ENCODE data around the gene MYADML2. TPM values are rescaled to one million over a fixed set of nuclear protein-coding genes. Genes with fewer than 3 reads are reported as not detected.

Gene MYADML2
- total RNA-seq, 2 experiments from 2014 or later = not detected

DNA sequence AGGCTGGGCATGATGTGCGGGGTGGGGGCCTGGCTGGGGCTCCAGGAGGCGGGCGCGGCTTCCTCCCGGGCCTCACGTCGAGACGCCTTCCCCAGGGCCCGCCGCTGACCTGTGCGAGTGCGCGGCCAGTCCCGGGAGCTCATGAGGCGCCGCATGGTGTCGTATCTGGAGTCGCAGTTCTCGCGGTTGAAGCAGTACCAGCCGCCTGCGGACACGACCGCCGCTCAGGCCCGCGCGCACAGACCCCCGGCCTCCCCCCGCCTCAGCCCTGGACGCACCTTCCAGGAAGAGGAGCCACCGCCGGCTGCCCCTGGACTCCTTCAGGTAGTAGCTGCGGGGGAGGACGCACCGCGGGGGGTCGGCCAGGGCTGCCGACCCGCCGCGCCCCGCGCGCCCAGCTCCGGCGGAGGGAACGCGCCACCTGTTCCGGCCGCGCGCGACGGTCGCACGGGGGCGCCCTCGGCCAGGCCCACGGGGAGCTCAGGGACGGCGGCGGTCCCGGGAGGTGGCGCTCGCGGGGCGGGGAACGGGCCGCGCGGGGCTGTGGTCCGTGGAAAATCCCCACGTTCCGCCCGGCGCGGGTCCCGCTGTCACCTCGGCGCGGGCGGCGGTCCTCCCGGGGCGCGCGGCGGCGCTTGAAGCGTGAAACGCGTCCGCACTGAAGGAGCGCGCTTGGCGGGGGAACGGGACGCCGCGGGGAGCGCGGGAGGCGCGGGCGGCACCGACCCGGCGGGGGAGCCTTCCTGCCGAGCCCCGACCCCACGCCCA lies 12.5 kb upstream of the MYADML2 start:
- DNase-seq (peak; percentile 67 to 96 (median 81)), ATAC-seq (ENCODE audit: poor library complexity) (peak; percentile 97)
- no peaks in the 10 kb centered on the region for H3K4me1 Mint-ChIP-seq (ENCODE audit: low read depth)
- peaks cover 26 to 31% of the 10 kb centered on the region in 2 experiments for H3K27me3 ChIP-seq (ENCODE audit: control insufficient read depth in 1 of 2, insufficient read depth in 2 of 2, low read length in 2 of 2)
- ChIA-PET CTCF (interaction anchor here (0.6 to 2.3 kb wide), 43 partner anchors 9 to 803 kb away, joined by 3 to 174 read pairs (median 4); partner anchors contain the start of genes ASPSCR1, CENPX, DCXR and LRRC45), POLR2A (interaction anchor here (0.7 to 2.8 kb wide), 11 partner anchors 9 to 167 kb away, joined by 3 to 51 read pairs (median 5); partner anchors contain the start of genes ARHGDIA, ASPSCR1, CENPX and DCXR)
- no peak overlapping the region for H3K27ac ChIP-seq (ENCODE audit: low read depth in 1 of 2, low read length in 2 of 2)
- peaks cover 0 to 8% of the 10 kb centered on the region in 2 experiments for H3K9me3 ChIP-seq (ENCODE audit: control insufficient read depth in 1 of 2, insufficient read depth in 1 of 2, low read length in 2 of 2)
- H3K36me3 Mint-ChIP-seq (ENCODE audit: low read depth) = no peaks in the 10 kb centered on the region
- no peaks in the 10 kb centered on the region for H3K36me3 ChIP-seq (ENCODE audit: insufficient read depth, low read length)
- H3K27me3 Mint-ChIP-seq = peaks cover 14% of the 10 kb centered on the region
- no peak overlapping the region for H3K27ac Mint-ChIP-seq
- no peaks in the 10 kb centered on the region for H3K9me3 Mint-ChIP-seq
- TF ChIP-seq, protein P1, sequence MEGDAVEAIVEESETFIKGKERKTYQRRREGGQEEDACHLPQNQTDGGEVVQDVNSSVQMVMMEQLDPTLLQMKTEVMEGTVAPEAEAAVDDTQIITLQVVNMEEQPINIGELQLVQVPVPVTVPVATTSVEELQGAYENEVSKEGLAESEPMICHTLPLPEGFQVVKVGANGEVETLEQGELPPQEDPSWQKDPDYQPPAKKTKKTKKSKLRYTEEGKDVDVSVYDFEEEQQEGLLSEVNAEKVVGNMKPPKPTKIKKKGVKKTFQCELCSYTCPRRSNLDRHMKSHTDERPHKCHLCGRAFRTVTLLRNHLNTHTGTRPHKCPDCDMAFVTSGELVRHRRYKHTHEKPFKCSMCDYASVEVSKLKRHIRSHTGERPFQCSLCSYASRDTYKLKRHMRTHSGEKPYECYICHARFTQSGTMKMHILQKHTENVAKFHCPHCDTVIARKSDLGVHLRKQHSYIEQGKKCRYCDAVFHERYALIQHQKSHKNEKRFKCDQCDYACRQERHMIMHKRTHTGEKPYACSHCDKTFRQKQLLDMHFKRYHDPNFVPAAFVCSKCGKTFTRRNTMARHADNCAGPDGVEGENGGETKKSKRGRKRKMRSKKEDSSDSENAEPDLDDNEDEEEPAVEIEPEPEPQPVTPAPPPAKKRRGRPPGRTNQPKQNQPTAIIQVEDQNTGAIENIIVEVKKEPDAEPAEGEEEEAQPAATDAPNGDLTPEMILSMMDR (IDR thresholded peaks at IDR 0.05) = peak; percentile 65
- H3K4me3 Mint-ChIP-seq = peak overlapping the region; percentile 34
- H3K4me3 ChIP-seq (ENCODE audit: low read length) = peak overlapping the region; percentile 24
- H3K4me1 ChIP-seq (ENCODE audit: insufficient read depth, low read length) = peaks cover 21% of the 10 kb centered on the region
- intact Hi-C loops (cut with DNase I, micrococcal nuclease) = loop anchor here (1.0 to 10.0 kb wide), 4 partner anchors 17 to 195 kb away; partner anchors contain the start of gene ASPSCR1 (in 1 of the 2)

DNA sequence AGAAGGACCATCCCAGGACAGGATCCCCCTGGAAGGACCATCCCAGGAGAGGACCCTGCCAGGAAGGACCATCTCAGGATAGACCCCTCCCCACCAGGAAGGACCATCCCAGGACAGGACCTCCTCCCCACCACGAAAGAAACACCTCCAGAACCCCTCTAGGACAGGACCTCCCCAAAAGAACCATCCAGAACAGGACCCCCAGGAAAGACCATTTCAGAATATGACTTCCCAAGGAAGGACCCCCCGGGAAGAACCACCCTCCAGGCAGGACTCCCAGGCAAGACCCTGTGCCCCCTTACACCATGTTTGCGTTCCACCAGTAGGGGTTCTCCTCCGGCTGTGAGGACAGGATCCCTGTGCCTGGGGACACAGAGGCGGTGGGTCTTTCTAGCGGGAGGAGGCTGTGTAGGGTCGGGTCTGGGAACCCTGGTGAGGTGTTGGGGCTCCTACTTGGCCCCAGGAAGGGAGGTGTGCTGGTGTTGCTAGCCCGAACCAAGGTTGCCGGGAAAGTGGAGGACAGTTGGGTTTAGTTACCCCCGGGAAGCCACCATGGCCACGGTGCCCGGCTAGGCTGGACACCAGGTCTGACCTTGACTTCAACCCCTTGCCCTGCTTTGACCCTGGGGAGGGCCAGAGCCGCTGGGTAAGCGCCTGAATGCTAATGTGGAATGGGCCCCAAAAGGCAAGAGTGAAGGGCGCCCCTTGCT lies 11.8 kb upstream of the MYADML2 start:
- Mint-ChIP-seq H3K4me3 (peak overlapping the region; percentile 56), H3K9me3 (no peaks in the 10 kb centered on the region), H3K27ac (no peak overlapping the region), H3K4me1 (ENCODE audit: low read depth) (no peaks in the 10 kb centered on the region), H3K27me3 (peaks cover 10% of the 10 kb centered on the region), H3K36me3 (ENCODE audit: low read depth) (no peaks in the 10 kb centered on the region)
- peaks cover 27 to 31% of the 10 kb centered on the region in 2 experiments for H3K27me3 ChIP-seq (ENCODE audit: control insufficient read depth in 1 of 2, insufficient read depth in 2 of 2, low read length in 2 of 2)
- H3K9me3 ChIP-seq (ENCODE audit: control insufficient read depth in 1 of 2, insufficient read depth in 1 of 2, low read length in 2 of 2) = peaks cover 0 to 11% of the 10 kb centered on the region in 2 experiments
- H3K36me3 ChIP-seq (ENCODE audit: insufficient read depth, low read length) = no peaks in the 10 kb centered on the region
- TF ChIP-seq, protein P1 (IDR thresholded peaks at IDR 0.05) = no peak
- H3K4me1 ChIP-seq (ENCODE audit: insufficient read depth, low read length) = peaks cover 21% of the 10 kb centered on the region
- POLR2A ChIA-PET = interaction anchor here (0.7 to 2.8 kb wide), 10 partner anchors 9 to 168 kb away, joined by 3 to 51 read pairs (median 6); partner anchors contain the start of genes ARHGDIA, ASPSCR1, CENPX and DCXR
- ATAC-seq (ENCODE audit: poor library complexity) = no peak
- no peak overlapping the region for H3K4me3 ChIP-seq (ENCODE audit: low read length)
- CTCF ChIA-PET = interaction anchor here (0.6 to 2.3 kb wide), 43 partner anchors 8 to 804 kb away, joined by 3 to 174 read pairs (median 4); partner anchors contain the start of genes ASPSCR1, CENPX, DCXR and LRRC45
- intact Hi-C loops (cut with DNase I, micrococcal nuclease) = loop anchor here (1.0 kb wide), 1 partner anchor 63 kb away; no protein-coding TSS in a partner anchor
- H3K27ac ChIP-seq (ENCODE audit: low read depth in 1 of 2, low read length in 2 of 2) = no peak overlapping the region
- peak in 1 of 14 experiments; percentile 46 for DNase-seq

DNA sequence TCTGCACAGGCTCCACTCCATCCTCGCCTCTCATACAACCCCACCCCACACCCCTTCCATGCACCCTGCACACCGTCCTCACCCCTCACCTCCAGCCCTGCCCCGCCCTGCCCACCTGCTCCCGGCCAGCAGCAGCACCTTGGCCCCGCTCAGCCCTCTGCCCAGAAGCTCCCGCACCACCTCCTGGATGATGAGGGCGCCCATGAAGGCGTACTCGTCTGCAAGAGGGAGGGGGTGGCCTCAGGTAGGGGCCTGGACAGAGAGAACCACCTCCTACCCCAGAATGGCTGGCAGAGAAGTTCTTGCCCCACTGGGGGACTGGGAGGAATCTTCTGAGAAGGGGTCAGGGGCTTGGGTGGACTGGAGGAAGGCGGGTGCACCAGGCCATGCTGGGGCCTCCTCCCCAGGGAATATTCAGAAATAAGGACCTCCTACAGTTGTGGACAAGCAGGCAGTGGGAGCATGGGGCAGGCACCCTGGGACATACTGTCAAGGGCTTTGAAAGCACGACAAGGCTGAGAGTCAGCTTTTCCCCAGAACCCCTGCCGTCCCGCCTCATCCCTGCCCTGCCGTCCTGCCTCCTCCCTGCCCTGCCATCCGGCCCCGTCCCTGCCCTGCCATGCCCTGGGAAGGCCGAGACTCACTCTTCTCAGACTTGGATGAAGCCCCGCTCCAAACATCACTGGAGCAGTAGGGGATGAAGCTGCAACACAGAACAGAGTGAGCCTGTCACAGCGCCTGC lies 10.8 kb upstream of the MYADML2 start:
- H3K27me3 ChIP-seq (ENCODE audit: control insufficient read depth in 1 of 2, insufficient read depth in 2 of 2, low read length in 2 of 2) = peaks cover 27 to 31% of the 10 kb centered on the region in 2 experiments
- Mint-ChIP-seq H3K4me1 (ENCODE audit: low read depth) (no peaks in the 10 kb centered on the region), H3K9me3 (no peaks in the 10 kb centered on the region), H3K27me3 (peaks cover 9% of the 10 kb centered on the region), H3K36me3 (ENCODE audit: low read depth) (no peaks in the 10 kb centered on the region), H3K27ac (no peak overlapping the region), H3K4me3 (no peak overlapping the region)
- DNase-seq = peak in 1 of 14 experiments; percentile 30
- peaks cover 24% of the 10 kb centered on the region for H3K4me1 ChIP-seq (ENCODE audit: insufficient read depth, low read length)
- H3K36me3 ChIP-seq (ENCODE audit: insufficient read depth, low read length) = no peaks in the 10 kb centered on the region
- no peak overlapping the region for H3K4me3 ChIP-seq (ENCODE audit: low read length)
- no peak overlapping the region for H3K27ac ChIP-seq (ENCODE audit: low read depth in 1 of 2, low read length in 2 of 2)
- POLR2A ChIA-PET = no interaction called here
- CTCF ChIA-PET = no interaction called here
- ATAC-seq (ENCODE audit: poor library complexity) = no peak
- intact Hi-C loops (cut with DNase I, micrococcal nuclease) = no loop called here
- peaks cover 0 to 12% of the 10 kb centered on the region in 2 experiments for H3K9me3 ChIP-seq (ENCODE audit: control insufficient read depth in 1 of 2, insufficient read depth in 1 of 2, low read length in 2 of 2)
- TF ChIP-seq, protein P1 (IDR thresholded peaks at IDR 0.05) = no peak

Data from CD4-positive, alpha-beta T cell (primary cell).